Erythroblast (primary cell): ENCODE results near the gene LSAMP.

ENCODE experiments used
- GATA1 ChIP-seq: IDR thresholded peaks from 2 replicates; pipeline ENCODE4 v1.6.1; 2011; ENCODE audit warnings: low read depth, mild to moderate bottlenecking, control low read depth, low read length, moderate library complexity
- POLR2A ChIP-seq: IDR thresholded peaks from 2 replicates; pipeline ENCODE4 v1.6.1; 2011; ENCODE audit warnings: mild to moderate bottlenecking, low read length

DNA sequence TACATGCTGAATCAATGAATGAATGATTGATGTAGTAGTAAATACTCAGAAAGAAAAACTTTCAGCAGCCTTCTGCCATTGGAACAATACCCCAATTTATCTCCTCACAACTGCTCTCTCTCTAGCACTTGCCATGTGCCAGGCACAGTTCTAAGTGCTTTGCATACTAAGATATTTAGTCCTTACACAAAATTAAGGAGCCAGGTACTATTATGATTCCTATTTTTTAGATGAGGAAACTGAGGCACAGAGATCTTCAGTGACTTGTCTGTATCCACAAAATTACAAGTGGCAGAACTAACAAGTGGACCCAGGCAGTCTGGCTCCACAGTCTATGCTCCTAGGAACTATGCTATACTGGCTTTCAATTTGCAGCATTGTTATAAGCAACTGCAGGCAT lies 279.2 kb downstream of the LSAMP start:
- TF ChIP-seq POLR2A: no peak
- TF ChIP-seq GATA1: no peak
